ENCODE measurements around the gene LETM1. TPM values are rescaled to one million over a fixed set of nuclear protein-coding genes. Genes with fewer than 3 reads are reported as not detected.

The LETM1 gene
- total RNA-seq, 2 donors from 2014 or later: 28.2 to 40.3 TPM

DNA sequence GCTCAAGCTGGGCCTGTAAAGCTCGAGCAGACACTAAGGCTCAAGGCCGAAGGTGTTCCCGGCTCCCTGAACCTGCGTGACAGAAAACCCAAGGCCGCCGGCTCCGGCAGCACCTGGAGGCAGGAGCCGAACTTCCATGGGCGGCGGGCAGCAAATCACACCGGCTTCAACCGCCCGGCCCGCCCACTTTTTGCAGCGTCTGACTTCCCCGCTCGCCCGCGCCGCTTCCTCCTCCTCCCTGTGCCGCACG is 14.3 kb upstream of the LETM1 start:
- H3K9me3 Mint-ChIP-seq: no peaks in the 10 kb centered on the region
- DNase-seq (peak; percentile 89 to 91), ATAC-seq (replicated peaks in 1 of 2) (peak; percentile 65 to 71)
- peaks cover 2% of the 10 kb centered on the region in 2 donors for H3K36me3 Mint-ChIP-seq (ENCODE audit: insufficient read depth in 2 of 2)
- peak overlapping the region; percentile 96 for H3K27ac Mint-ChIP-seq
- peaks cover 52% of the 10 kb centered on the region for H3K4me1 Mint-ChIP-seq (ENCODE audit: low read depth)
- H3K4me3 Mint-ChIP-seq: peak overlapping the region; percentile 86 to 94
- H3K27me3 Mint-ChIP-seq (ENCODE audit: low read depth): no peaks in the 10 kb centered on the region

DNA sequence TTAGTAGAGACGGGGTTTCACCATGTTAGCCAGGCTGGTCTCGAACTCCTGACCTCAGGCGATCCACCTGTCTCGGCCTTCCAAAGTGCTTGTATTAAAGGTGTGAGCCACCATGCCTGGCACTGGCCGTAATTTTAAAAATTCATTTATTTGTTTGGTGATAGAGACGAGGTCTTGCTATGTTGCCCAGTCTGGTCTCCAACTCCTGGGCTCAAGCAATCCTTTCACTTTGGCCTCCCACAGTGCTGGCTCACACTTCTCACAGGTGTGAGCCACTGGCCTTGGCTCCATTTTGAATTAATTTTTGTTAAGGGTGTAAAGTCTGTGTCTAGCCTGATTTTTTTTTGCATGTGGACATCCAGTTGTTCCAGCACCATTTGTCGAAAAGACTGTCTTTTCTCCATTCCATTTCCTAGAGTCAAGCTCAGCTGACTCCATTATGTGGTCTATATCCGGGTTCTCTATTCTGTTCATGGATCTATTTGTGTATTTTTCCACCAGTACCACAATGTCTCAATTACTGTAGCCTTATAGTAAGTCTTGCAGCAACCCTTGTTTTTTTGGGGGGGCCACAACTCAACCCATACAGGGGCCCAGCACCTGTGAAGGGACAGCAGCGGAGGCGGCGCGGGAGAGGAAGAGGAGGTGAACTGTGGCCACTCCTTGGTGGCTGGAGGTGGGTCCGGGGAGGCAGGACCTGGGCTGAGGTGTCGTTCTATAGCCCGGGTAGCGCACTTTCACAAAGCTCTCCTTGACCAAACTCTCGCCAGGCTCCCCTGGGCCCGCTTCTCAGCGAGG is 13.8 kb upstream of the LETM1 start:
- Mint-ChIP-seq H3K4me3 (peak overlapping the region; percentile 86 to 94), H3K4me1 (ENCODE audit: low read depth) (peaks cover 48% of the 10 kb centered on the region), H3K27ac (peak overlapping the region; percentile 96), H3K27me3 (ENCODE audit: low read depth) (no peaks in the 10 kb centered on the region), H3K9me3 (no peaks in the 10 kb centered on the region), H3K36me3 (ENCODE audit: insufficient read depth in 2 of 2) (peaks cover 2% of the 10 kb centered on the region in 2 donors)
- DNase-seq (no peak), ATAC-seq (replicated peaks in 1 of 2) (peak in 1 of 2 donors; percentile 0)

DNA sequence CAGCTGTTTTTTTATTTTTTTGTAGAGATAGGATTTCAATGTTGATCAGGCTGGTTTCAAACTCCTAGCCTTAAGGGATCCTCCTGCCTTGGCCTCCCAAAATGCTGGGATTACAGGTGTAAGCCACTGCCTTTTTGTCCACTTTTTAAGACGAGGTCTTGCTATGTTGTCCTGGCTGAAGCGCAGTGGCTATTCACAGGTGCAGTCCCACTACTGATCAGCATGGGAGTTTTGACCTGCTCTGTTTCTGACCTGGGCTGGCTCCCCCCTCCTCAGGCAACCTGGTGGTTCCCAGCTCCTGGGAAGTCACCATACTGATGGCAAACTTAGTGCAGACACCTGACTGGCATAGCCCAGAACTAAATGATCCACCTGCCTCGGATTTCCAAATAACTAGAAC is 13.0 kb upstream of the LETM1 start:
- peaks cover 2% of the 10 kb centered on the region in 2 donors for H3K36me3 Mint-ChIP-seq (ENCODE audit: insufficient read depth in 2 of 2)
- H3K27me3 Mint-ChIP-seq (ENCODE audit: low read depth): no peaks in the 10 kb centered on the region
- no peaks in the 10 kb centered on the region for H3K9me3 Mint-ChIP-seq
- H3K27ac Mint-ChIP-seq: no peak overlapping the region
- no peak for DNase-seq
- H3K4me3 Mint-ChIP-seq: peak overlapping the region in 1 of 2 donors; percentile 1
- ATAC-seq (replicated peaks in 1 of 2): no peak
- peaks cover 40% of the 10 kb centered on the region for H3K4me1 Mint-ChIP-seq (ENCODE audit: low read depth)

DNA sequence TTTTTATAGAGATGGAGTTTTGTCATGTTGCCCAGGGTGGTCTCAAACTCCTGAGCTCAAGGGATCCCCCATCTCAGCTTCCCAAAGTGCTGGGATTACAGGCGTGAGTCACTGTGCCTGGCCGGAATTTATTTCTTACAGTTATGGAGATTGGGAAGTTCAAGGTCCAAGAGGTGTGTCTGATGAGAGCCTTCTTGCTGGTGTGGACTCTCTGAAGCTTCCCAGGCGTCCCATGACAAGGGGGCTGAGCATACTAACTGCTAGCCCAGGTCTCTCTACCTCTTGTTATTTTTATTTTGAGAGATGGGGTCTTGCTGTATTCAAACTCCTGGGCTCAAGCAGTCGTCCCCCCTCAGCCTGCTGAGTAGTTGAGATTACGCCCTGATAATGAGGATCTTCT is 12.3 kb upstream of the LETM1 start:
- peak overlapping the region in 1 of 2 donors; percentile 1 for H3K4me3 Mint-ChIP-seq
- no peak overlapping the region for H3K27ac Mint-ChIP-seq
- DNase-seq: no peak
- peaks cover 2% of the 10 kb centered on the region in 2 donors for H3K36me3 Mint-ChIP-seq (ENCODE audit: insufficient read depth in 2 of 2)
- no peaks in the 10 kb centered on the region for H3K9me3 Mint-ChIP-seq
- no peak for ATAC-seq (replicated peaks in 1 of 2)
- H3K4me1 Mint-ChIP-seq (ENCODE audit: low read depth): peaks cover 36% of the 10 kb centered on the region
- no peaks in the 10 kb centered on the region for H3K27me3 Mint-ChIP-seq (ENCODE audit: low read depth)

DNA sequence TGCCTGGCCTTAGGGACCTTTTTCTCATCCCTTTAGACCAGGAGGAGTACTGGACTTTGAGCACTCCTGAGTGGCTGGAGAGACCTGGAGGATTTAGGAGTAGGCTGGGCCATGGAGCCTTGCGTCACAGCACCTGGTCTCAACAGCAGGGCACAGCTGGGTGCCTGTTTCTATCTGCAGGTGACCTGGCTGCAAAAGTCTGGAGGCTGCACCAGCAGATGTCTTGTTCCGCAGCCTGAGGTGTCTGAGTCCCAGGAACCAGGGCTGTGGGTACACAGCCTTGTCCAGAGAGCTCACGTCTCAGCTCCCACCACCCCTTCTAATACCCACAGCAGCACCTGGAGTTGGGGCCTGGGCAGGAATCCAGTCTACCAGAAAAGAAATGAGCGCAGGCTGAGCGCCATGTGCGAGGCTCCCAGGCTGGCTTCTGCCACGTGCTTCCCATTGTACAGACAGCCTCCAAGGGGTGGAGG is 10.3 kb upstream of the LETM1 start:
- Mint-ChIP-seq H3K4me1 (ENCODE audit: low read depth) (peaks cover 44% of the 10 kb centered on the region), H3K4me3 (no peak overlapping the region), H3K36me3 (ENCODE audit: insufficient read depth in 2 of 2) (no peaks in the 10 kb centered on the region), H3K27ac (no peak overlapping the region), H3K9me3 (no peaks in the 10 kb centered on the region), H3K27me3 (ENCODE audit: low read depth) (no peaks in the 10 kb centered on the region)
- DNase-seq (no peak), ATAC-seq (replicated peaks in 1 of 2) (no peak)

DNA sequence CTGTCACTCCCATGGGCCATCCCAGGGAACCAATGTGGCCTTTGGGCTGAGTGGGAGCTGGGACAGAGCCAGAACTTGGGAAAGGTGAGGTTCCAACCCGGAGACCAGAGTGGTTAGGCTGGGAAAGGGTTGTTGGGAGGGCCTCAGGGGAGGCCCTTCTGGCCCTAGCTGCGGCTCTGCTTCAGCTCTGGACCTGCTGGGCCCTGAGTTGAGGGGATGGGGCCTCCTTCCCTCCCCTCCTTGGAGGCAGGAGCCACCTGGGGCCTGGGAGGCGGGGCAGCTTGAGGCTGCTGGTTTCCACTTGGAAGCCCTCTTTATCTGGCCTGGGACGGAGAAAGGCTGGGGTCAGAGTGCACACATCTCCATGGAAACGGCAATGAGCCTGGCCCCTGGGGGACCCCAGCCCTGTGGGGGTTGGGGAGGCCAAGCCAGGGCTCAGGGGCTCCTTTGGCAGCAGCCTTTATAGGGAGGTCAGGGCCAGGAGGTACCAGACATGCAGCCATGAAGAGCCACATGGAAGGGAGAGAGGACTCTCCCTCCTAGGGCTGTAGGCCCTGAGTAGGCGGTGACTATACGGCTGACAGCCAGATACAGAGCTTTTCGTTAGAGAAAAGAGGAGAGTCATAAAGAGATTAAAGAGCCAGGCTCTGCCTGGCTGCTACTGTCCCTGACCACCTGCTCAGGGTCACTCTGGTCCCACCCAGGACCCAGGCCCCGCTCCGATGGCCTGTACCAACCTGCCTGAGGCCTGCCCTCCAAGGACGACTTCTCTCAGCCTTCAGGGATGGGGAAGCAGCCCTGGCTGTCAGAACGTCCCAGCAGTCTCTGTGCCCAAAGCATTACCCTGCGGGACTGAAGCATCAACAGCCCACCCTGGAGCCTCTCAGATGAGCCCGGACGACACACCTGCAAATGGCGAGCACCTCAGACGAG is 8.4 kb upstream of the LETM1 start:
- DNase-seq (no peak), ATAC-seq (replicated peaks in 1 of 2) (no peak)
- H3K4me3 Mint-ChIP-seq: no peak overlapping the region
- H3K4me1 Mint-ChIP-seq (ENCODE audit: low read depth): peaks cover 37% of the 10 kb centered on the region
- H3K27ac Mint-ChIP-seq: no peak overlapping the region
- H3K27me3 Mint-ChIP-seq (ENCODE audit: low read depth): no peaks in the 10 kb centered on the region
- H3K9me3 Mint-ChIP-seq: no peaks in the 10 kb centered on the region
- no peaks in the 10 kb centered on the region for H3K36me3 Mint-ChIP-seq (ENCODE audit: insufficient read depth in 2 of 2)

DNA sequence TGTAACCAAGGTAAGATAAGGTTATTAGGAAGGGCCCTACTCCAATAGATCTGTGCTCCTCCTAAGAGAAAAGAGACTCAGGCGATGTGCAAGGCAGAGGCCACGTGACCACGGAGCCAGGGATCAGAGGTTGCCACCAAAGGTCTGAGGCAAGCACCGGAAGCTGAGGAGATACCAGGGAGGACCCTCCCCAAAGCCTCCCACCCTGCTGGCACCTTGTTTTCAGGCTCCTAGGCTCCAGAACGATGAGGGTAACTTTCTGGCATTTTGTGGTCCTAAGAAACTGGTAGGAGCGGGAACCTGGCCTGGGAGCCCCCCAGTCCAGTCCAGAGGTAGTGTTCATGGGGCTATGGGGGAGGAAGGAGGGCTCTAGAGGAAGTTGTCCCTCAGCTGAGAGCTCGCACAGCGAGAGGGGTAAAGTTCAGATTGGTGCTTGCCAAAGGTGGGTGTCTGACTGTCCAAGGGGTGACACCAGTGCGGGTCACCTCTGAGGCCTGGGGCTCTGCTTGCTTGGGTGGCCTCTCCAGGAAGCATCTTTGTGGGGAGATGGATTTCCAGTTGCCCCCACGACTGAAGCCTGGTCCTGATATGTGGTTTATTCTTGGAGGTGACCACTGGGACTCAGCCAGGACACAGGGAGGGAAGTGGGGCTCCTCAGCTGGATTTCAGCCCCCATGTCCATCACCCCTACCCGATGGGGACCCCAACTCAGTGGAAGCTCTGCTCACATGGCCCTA is 7.5 kb upstream of the LETM1 start:
- Mint-ChIP-seq H3K36me3 (ENCODE audit: insufficient read depth in 2 of 2) (no peaks in the 10 kb centered on the region), H3K9me3 (no peaks in the 10 kb centered on the region), H3K27ac (no peak overlapping the region), H3K4me1 (ENCODE audit: low read depth) (peaks cover 34% of the 10 kb centered on the region), H3K27me3 (ENCODE audit: low read depth) (no peaks in the 10 kb centered on the region), H3K4me3 (peak overlapping the region; percentile 50 to 65)
- ATAC-seq (replicated peaks in 1 of 2) (no peak), DNase-seq (peak in 1 of 2 donors; percentile 10)

DNA sequence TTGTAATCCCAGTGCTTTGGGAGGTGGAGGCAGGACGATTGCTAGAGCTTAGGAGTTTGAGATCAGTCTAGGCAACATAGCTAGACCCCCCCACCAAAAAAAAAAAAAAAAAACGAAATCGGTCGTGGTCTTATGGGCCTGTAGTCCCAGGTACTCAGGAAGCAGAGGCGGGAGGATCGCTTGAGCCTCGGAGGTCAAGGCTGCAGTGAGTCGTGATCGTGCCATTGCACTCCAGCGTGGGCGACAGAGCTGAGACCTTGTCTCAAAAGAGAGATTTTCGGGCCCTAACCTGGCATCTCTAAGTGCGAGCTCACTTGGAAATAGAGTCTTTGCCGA is 7.0 kb upstream of the LETM1 start:
- no peak for ATAC-seq (replicated peaks in 1 of 2)
- Mint-ChIP-seq H3K27me3 (ENCODE audit: low read depth) (no peaks in the 10 kb centered on the region), H3K4me3 (peak overlapping the region; percentile 50 to 65), H3K27ac (peak overlapping the region; percentile 31), H3K4me1 (ENCODE audit: low read depth) (peaks cover 29% of the 10 kb centered on the region), H3K36me3 (ENCODE audit: insufficient read depth in 2 of 2) (no peaks in the 10 kb centered on the region), H3K9me3 (no peaks in the 10 kb centered on the region)
- no peak for DNase-seq

DNA sequence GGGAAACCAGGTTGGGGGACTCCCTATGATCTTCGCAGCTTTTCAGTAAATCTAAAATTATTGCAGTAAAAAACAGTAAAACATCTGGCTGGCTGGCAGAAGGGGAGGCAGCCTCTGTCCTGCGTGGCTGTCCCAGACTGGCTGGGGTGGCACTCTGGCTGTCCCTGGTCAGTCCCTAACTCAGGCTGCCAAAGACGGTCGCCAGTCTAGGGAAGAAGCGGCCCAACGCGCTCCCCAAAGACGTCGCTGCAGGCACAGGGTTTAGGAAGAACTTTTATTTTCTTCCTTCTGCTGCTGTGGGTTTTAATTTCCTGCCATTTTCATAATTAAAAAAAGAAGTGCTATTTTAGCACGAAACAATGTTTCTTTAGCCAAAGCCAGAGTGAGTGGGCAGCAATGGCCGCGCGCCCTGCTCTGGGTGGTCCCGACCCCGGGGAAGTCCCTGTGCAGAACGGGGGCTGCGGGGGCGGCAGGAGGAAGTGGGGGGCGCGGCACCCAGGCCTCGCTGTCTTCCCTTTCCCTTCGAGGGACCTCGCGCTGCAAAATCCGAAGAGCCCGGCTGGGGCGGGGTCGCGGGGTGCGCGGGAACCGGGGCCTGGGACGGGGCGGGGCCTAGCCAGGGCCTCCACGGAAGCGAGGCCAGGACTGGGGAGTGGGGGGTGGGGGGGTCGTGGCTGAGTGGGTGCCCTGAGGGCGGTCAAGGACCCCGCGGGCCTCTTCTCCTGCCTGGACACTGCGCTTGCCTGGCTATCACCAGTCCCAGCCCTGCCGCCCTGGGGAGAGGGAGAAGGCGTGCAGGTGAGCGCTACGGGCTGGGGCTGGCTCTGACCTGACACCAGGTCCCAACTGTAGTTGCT is 6.3 kb upstream of the LETM1 start:
- Mint-ChIP-seq H3K4me1 (ENCODE audit: low read depth) (peaks cover 26% of the 10 kb centered on the region), H3K36me3 (ENCODE audit: insufficient read depth in 2 of 2) (no peaks in the 10 kb centered on the region), H3K27me3 (ENCODE audit: low read depth) (no peaks in the 10 kb centered on the region), H3K9me3 (no peaks in the 10 kb centered on the region), H3K4me3 (peak overlapping the region; percentile 80 to 81), H3K27ac (peak overlapping the region; percentile 54)
- peak; percentile 45 for DNase-seq
- ATAC-seq (replicated peaks in 1 of 2): peak; percentile 64 to 79

DNA sequence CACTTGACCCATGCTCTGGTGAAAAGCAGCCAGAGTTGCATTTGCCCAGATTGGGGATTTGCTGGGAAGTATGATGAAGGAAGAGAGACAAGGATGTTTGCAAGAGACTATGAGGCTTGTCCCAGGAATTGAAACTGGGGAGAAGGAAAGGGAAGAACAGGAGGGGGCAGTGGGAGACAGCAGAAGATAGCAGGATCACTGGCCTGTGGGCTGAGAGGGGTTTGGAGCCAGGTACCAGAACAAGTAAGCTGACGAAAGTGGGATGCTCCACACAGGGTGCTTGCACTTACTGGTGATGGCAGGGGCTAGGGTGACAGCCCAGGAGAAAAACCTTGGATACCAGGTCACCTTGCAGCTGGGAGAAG is 3.4 kb upstream of the LETM1 start:
- Mint-ChIP-seq H3K36me3 (ENCODE audit: insufficient read depth in 2 of 2) (no peaks in the 10 kb centered on the region), H3K27ac (no peak overlapping the region), H3K9me3 (no peaks in the 10 kb centered on the region), H3K4me3 (no peak overlapping the region), H3K27me3 (ENCODE audit: low read depth) (no peaks in the 10 kb centered on the region), H3K4me1 (ENCODE audit: low read depth) (peaks cover 39% of the 10 kb centered on the region)
- DNase-seq (no peak), ATAC-seq (replicated peaks in 1 of 2) (no peak)

DNA sequence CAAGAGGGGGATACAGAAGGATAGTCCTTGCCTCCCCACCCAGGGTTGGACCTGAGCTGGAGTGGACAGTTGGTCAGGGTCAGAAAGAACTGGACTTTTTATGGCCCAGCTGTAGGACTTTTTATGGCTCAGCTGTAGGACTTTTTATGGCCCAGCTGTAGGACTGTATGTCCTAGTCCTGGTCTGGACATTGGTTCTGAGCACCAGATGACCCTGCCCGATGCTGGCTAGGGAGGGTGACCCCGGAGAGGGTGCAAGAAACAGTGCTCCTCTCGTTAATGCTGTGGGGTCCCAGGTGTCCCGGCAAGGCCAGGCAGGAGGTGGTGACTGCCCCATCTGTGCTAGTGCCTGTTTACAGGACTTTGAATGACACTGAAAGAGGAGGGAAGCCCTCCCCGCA is 2.0 kb upstream of the LETM1 start:
- H3K36me3 Mint-ChIP-seq (ENCODE audit: insufficient read depth in 2 of 2): peaks cover 0 to 3% of the 10 kb centered on the region in 2 donors
- no peak overlapping the region for H3K4me3 Mint-ChIP-seq
- no peaks in the 10 kb centered on the region for H3K27me3 Mint-ChIP-seq (ENCODE audit: low read depth)
- H3K9me3 Mint-ChIP-seq: no peaks in the 10 kb centered on the region
- peaks cover 44% of the 10 kb centered on the region for H3K4me1 Mint-ChIP-seq (ENCODE audit: low read depth)
- H3K27ac Mint-ChIP-seq: no peak overlapping the region
- ATAC-seq (replicated peaks in 1 of 2): no peak
- DNase-seq: no peak

DNA sequence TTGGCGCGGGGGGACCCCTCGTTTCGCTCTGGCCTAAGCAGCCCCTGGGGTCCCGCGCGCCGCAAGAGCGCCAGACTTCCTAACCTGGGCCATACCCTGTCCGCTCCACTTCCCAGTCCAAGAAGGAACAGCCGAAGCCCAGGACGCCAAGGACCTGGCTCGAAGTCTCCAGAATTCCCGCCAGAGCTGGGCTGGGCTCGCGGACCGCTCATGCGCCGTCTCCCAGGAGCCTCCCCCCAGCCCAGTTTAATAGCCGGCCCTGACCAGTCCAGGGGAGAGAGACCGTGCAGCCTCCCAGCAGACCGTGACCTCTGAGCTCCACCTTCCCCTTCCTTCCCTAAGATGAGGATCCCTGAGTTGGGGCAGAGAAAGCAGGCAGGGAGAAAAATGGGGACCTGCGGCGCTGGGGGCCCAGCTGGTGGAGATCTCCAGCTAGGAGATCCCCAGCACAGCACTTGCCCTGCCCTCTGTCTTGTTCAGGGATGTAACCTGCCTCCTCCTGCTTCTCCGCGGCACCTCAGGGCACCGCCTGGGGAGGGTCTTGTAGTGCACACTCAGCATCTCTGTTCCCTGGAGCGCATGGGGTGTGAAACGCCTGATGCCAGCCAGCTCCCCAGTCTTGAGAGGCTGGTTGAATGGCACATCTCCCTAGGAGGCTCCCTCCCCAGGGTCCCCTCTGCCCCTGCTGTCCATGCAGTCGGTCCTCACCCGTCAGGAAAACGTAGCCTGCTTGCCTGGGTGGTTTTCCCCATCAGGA is 1.2 kb upstream of the LETM1 start:
- ATAC-seq (replicated peaks in 1 of 2) (no peak), DNase-seq (no peak)
- Mint-ChIP-seq H3K27ac (no peak overlapping the region), H3K27me3 (ENCODE audit: low read depth) (no peaks in the 10 kb centered on the region), H3K4me1 (ENCODE audit: low read depth) (peaks cover 44% of the 10 kb centered on the region), H3K36me3 (ENCODE audit: insufficient read depth in 2 of 2) (peaks cover 0 to 3% of the 10 kb centered on the region in 2 donors), H3K9me3 (no peaks in the 10 kb centered on the region), H3K4me3 (peak overlapping the region; percentile 85 to 87)

All from activated T-cell treated with anti-CD3 and anti-CD28 coated beads, Interleukin-2, amount 50 U/mL, for 72 hours (primary cell).